Measurements from ENCODE around the gene SLC6A13.
"Not testable (repeated sequence)": the region's sequence is repeated elsewhere in the genome, so short reads cannot be mapped to it uniquely, and the experiment has no call there.

The SLC6A13 gene

DNA sequence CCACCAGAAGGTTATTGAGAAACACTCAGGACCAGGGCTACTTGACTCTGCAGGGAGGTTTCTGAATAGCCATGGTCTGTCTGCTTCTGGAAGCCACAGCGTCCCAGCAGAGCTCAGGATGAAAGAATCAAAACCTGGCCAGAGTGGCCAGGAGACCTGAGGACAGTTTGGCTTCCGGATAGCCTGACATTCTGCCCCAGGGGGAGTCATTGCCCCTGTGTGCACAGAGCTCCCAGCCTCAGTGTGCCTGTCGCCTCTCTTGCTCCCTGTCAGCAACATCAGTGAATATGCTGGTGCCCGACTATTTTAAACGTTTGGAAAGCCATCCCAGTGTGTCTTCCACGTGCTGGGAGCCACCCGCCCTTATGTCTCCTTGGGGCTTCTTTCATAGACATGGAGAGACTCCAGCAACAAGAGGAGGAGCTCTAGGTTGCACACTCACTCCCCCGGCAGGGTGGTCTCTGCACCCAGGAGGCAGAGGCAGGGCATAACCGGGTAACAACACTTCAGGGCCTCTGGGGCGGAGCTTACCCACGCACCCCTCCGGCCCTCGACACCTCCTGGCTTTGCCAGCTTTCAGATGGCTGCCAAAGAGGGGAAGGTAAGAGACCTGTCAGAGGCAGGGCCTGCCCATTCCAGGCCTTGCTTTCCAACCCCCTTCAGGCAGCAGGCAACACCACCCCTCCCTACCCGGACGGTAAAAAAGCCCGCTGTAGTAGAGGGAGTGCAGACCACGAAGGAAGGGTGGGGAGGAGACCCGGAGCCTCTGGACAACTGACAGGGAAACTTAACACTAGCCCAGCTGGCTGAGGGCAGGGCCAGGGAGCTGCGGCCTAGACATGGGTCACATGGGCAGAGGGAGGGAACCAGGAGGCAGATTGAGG is 29.7 kb downstream of the SLC6A13 start:
- DNase-seq, result no peak

DNA sequence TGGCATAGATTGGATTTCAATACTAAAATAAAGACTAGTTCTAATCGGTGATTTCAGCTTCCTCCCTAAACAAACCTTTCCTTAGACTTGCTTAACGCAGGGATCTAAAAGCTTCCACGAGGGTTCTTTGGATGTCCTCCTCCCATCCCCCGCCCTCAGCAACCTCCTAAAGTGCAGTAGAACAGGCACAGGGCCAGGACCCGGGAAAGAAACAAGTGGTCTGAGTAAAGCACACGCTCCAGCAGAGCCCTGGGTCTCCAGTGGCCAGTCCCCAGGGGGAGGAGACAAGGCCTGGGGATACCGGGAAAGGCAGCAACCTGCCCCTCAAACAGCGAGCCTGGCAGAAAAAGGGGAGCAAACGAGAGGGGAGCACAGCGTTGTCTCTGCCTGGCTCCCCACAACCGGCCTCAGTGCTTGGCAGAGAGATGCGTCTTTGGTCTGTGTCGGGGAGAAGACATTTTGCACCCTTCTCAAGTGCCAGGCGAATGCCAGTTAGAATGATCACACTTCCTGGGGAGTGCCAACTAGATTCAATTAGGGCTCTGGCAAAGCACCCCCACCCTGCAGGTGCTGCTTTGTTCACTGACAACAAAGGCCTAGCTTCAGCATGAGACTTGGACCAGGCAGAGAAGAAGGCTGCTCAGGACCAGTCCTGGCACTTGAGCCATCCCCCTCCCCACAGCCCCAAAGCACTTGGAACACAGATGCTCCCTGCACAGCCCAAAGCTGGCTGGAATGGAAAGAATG is 31.5 kb downstream of the SLC6A13 start:
- DNase-seq, result no peak

DNA sequence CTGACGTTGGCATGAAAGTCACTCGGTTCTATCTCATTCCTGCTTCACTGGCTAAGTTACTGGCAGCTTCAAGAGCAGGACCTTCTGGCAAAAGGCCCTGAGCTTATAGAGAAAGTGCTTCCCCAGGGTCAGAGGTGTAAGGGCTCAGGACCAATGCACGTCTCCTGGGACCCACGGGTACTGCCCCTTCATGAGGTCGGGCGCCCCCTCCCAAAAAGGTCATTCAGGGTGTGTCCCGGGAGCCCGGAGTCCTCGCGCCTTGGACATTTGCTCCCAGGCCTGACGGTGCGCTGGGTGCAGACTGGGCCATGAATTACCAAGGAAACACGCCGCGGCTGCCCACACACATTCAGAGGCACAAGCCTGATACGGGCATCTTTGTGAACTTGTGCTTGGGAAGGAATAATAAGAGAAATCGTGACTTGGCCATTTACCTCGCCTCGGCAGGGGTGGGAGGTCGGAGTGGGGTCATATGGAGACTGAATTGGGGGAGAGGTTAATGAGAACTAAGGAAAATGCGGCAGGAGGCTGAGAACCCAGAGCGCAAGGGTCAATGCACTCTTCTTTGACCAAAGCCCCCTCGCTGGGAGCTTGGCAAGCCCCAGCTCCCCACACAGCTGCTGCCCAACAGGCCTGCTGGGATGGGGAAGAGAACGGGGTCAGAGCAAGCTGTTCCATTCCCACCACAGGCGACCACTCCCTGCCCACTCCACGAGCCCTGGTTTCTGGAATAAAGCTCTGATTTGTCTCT is 33.0 kb downstream of the SLC6A13 start:
- no peak for DNase-seq

- no peak for DNase-seq
These were observed 33.8 kb downstream of the SLC6A13 start for GRCh38 chr12:228846-229200.

DNA sequence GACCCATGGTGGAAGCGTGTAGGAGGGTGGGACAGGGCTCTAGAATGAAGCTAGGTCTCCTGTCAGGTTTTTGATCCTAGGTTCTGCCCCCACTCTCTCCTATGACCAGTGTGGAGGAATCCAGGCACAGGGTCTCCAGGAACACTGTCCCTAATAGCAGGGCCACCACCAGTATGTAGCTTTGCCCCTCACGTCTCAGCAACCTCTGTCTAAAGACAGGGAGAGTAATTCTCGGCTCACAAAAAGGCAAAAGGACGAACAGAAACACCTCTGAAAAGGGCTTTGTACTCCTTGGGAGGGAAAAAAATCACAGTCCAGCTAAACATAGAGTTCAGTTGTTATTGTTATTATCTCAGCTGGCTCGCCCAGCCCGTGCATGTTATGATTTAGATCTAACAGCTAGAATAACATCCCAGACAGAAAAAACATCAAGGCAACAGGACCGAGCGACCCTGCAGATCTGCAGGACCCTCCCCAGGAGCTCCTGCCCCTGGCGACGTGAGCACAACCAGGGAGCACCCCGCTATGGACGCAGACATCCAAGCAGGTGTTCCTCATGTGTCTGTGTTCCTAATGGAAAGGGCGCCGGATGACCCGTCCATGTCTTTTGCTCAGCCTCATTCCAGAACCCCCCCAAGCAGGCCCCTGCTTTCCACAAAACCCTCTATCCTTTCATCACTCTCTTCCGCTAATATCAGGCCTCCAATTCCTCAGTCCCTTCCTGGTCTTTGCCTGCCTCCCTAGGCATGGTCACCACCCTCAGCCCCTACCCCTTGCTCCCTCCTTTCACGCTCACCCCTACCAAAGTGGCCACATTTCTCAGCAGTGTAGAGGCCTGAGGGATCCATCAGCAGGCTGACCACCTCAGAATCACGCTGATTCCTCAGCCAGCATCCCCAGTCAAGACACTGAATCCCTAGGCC is 34.5 kb downstream of the SLC6A13 start:
- no peak for DNase-seq

DNA sequence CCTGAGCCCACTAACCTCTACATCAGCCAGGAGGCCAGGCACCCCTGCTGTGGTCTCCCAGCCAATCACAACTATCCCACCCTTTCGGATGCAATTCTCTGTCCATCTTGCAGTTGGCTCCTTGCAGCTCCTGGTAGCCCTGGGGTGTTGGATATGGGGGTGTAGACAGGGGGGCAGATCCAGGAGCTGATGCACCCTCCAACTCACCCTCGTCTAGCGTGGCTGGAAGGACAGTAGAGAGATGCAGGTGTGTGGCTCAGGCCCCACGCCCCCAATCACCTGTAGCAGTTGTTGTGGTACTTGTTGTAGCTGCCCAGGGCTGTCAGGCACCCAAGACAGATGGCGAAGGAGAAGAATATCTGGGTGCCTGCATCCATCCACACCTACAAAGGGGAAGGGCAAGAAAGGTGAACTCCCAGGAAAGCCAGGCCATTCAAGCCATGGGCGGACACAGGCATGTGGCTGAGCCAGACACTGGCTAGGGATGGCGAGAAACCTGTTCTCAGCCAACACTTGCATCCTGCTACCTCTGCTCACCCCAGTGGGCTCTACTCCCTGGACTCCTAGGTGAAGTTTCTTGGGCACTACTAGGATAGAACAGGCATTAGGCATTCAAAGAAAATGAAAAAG is 35.2 kb downstream of the SLC6A13 start:
- DNase-seq, result no peak

GRCh38 chr12:226401-226800 is 36.2 kb downstream of the SLC6A13 start:
- DNase-seq, result no peak

GRCh38 chr12:225012-225411 is 37.6 kb downstream of the SLC6A13 start:
- DNase-seq, result no peak

- DNase-seq, result no peak
These were observed 38.3 kb downstream of the SLC6A13 start for GRCh38 chr12:224330-224729.

- no peak for DNase-seq
These were observed 38.8 kb downstream of the SLC6A13 start for GRCh38 chr12:223841-224240.

GRCh38 chr12:221736-222135 is 40.9 kb downstream of the SLC6A13 start:
- DNase-seq, result no peak

GRCh38 chr12:220946-221550 is 41.6 kb downstream of the SLC6A13 start:
- no peak for DNase-seq

DNA sequence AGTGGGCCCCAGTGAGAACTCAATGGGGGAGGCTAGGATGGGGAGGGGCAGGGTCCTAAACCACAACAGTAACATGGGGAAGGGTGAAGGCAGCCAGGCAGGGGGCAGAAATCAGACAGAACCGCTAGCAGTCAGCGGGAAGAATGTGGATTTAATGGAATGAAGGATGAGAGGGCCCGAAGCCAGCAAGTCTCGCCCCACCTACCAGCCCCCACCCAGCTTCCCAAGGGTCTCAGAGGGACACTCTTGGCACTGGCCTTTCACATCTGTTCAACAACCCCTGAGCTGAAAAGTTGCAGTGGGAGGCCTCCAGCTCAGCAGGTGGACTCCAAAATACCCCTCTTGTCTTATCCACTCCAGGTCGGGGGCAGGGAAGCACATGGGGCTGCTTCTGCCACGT is 42.1 kb downstream of the SLC6A13 start:
- DNase-seq, result no peak

DNA sequence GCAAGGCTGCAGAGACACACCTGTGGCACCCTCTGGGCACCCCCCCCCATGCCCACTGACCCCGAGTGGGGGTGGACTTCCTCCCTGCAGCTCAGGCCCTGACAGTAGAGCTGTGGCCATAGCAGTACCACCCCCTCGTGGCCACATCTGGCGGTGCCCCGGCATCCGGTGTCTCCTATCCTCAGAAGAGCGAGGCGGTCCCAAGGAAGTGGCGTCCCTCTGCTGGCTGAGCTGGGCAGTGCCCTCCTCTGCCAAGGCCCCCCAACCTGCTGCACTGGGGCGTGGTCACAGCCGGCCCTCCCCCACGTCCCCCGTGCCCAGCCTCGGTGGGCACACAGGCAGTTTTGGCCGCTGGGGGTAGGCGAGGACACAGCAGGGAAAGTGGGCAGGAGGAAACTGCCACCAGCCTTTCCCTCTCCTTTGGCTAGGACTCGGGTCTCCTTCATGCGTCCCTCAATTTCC is 42.7 kb downstream of the SLC6A13 start:
- peak; percentile 21 for DNase-seq

DNA sequence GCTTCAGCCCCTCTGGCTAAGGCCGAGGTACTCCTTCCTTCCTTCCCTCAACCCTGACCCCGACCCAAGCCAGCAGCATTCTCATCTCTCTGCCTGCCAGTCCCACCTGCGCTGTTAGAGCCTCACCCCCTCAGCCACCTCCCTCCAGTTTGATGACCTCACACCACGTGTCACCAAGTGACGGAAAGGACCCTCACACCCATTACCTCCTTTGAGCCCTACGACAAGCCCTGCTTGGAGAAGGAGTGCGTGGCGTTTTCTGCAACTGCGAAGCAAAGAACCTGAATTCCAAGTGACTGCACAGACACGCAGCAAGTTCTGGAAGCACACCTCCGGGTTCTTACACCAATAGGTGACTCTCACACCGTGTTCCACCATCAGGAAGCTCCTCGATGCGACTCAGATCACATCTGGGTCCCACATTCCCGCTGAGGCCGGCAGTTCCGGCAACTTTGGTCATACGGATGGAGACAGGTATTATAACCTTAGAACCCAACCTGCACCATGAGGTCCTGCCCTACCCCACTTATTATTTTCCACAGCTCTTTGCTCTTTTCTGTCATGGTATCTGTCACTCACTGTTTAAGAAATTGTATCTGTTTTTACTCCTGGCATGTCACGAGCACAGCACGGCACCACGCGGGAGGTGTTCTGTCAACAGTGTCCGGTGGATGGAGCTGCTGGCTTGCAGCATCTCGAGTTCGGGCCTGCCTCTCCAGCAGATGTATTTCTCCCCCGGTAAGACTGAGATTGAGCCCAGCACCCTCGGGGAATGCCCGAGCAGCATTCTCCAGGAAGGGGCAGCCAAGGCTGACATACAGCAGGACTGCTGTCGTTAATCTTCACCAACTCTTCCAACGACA is 43.7 kb downstream of the SLC6A13 start:
- DNase-seq, result no peak

DNA sequence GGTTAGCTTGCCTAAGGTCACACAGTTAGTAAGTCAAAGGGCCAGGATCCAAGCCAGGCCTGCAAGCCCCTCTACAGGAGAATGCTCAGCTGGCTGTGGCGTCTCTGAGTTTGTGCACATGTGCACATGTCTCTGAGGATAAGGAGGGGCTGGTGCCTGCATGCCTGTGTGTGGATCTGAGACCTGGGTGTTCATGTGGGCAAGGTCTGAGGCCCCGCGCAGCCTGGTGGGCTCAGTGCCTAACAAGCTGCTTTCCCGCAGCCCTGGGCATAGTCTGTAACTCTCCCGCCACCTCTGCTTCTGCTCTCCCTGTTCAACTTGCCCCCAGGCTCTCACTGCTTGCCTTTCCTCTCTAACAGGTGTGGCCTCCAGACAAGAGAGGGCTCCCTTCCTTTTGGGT is 44.4 kb downstream of the SLC6A13 start:
- DNase-seq, result no peak

DNA sequence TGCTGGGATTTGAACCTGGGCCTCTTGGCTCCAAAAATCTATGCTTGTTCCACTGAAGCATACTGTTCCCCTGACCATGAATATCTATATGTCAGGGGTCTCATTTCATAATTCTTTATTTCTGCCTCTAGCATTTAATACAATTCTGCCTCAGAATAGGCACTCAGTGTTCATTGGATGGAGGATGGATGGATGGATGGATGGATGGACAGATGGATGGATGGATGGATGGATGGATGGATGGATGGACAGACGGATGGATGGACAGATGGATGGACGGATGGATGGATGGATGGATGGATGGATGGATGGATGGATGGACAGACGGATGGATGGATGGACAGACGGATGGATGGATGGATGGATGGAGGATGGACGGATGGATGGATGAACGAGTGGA is 45.6 kb downstream of the SLC6A13 start:
- not testable (repeated sequence) for DNase-seq

- DNase-seq, result no peak
These were observed 47.5 kb downstream of the SLC6A13 start for GRCh38 chr12:215116-215515.

DNA sequence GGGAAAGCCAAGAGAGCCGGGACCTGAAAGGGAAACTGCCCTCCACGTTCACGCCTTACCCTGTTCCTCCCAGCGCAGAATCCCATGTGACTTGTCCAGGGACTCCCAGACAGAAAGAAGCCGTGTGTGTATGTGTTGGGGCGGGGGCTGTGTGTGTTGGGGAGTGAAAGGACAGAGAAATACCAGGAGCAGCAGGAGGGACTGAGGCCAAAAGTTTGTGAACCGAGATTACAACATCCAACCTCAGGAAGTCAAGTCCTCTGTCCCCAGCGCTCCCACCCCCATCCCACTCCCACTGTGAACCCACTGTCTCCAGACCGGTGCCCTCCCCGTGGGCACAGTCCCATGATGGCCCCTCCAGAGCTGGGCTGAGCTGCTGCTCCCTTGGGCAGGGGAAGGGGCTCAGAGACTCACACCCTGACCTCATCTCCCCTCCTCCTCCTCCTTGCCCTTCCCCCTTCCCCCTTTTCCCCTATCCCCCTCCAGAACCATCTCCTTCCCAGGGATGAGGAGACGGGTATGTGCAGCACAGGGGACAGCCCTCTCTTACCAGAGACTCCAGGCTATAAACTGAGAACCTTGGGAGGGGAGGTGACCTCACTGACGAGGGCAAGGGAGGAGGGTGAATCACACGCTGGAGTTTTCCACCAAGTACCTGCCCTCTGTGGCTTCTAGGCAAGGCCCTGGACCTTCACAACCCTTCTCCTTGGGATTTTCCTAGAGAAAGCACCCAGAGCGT is 48.5 kb downstream of the SLC6A13 start, which contains the start of gene SLC6A12:
TSS of gene SLC6A12 (minus strand) at position 155 of the 739 bp plus-strand sequence. CDS start 4,171 bp downstream, outside the sequence.
- DNase-seq, result no peak
